Keratinocyte (primary cell): ENCODE results near the gene NTNG1. TPM values are rescaled to one million over a fixed set of nuclear protein-coding genes. Genes with fewer than 3 reads are reported as not detected.

Experiments used
- DNase-seq: peaks from one replicate; pipeline ENCODE4 v3.0.0-alpha.2; 2011; ENCODE audit warnings: low read depth, missing footprints, low spot score
- FAIRE-seq: peaks from 2 replicates; lab custom pipeline; 2011; peaks lifted over from hg19 to GRCh38; lab: Jason Lieb, UNC
- H2AFZ ChIP-seq: 2 replicates; pipeline ENCODE4 v1.6.0; 2012; ENCODE audit warnings: low read length, control low read depth, inconsistent platforms; ENCODE audit not compliant: control insufficient read depth
- H3K27ac ChIP-seq: 2 replicates; pipeline ENCODE4 v1.5.1; 2011; ENCODE audit warnings: low read length; ENCODE audit not compliant: control insufficient read depth, insufficient read depth
- H3K27me3 ChIP-seq: 3 replicates; pipeline ENCODE4 v1.6.0; 2011; ENCODE audit warnings: low read length; ENCODE audit not compliant: control insufficient read depth, insufficient read depth; ENCODE audit errors: extremely low read depth
- H3K36me3 ChIP-seq, 2 experiments: 2 replicates in 1 of 2; 3 replicates in 1 of 2; pipeline ENCODE4 v1.5.1; 2011; ENCODE audit warnings: low read length in 2 of 2, mild to moderate bottlenecking in 1 of 2; ENCODE audit not compliant: control insufficient read depth in 2 of 2, insufficient read depth in 2 of 2; ENCODE audit errors: extremely low read depth in 1 of 2
- H3K4me1 ChIP-seq: 3 replicates; pipeline ENCODE4 v1.5.1; 2011; ENCODE audit warnings: low read length; ENCODE audit not compliant: control insufficient read depth, insufficient read depth; ENCODE audit errors: extremely low read depth
- H3K4me2 ChIP-seq: 3 replicates; pipeline ENCODE4 v1.6.0; 2011; ENCODE audit warnings: low read depth, low read length; ENCODE audit not compliant: control insufficient read depth, insufficient read depth; ENCODE audit errors: extremely low read depth
- H3K4me3 ChIP-seq, 3 experiments: fragments of 200-600 bp in 1 of 3; sonication (generic) in 1 of 3; 2 replicates in 2 of 3; 3 replicates in 1 of 3; pipeline ENCODE4 v1.5.1; 2011 to 2016; ENCODE audit warnings: low read length in 3 of 3, mild to moderate bottlenecking in 3 of 3, control low read depth in 2 of 3, inconsistent platforms in 1 of 3, low read depth in 1 of 3, mixed read lengths in 1 of 3, mixed run types in 1 of 3, moderate library complexity in 1 of 3; ENCODE audit not compliant: control insufficient read depth in 2 of 3, insufficient read depth in 2 of 3; ENCODE audit errors: extremely low read depth in 1 of 3
- H3K79me2 ChIP-seq: 2 replicates; pipeline ENCODE4 v1.6.0; 2012; ENCODE audit warnings: low read length; ENCODE audit not compliant: control insufficient read depth, insufficient read depth
- H3K9ac ChIP-seq: 3 replicates; pipeline ENCODE4 v1.6.0; 2011; ENCODE audit warnings: low read length; ENCODE audit not compliant: control insufficient read depth, insufficient read depth; ENCODE audit errors: extremely low read depth
- H3K9me1 ChIP-seq: 3 replicates; pipeline ENCODE4 v1.6.0; 2011; ENCODE audit warnings: low read length; ENCODE audit not compliant: control insufficient read depth, insufficient read depth; ENCODE audit errors: extremely low read depth
- H3K9me3 ChIP-seq: 2 replicates; pipeline ENCODE4 v1.5.1; 2012; ENCODE audit warnings: low read depth, low read length; ENCODE audit not compliant: control insufficient read depth
- H4K20me1 ChIP-seq: 3 replicates; pipeline ENCODE4 v1.6.0; 2011; ENCODE audit warnings: low read length; ENCODE audit not compliant: control insufficient read depth, insufficient read depth; ENCODE audit errors: extremely low read depth
- EZH2 ChIP-seq: IDR thresholded peaks from one replicate; pipeline ENCODE4 v1.6.1; 2012; ENCODE audit warnings: inconsistent platforms, mild to moderate bottlenecking, low read length, moderate library complexity
- dilution Hi-C: fragments of 300-500 bp; cut with MboI; formaldehyde crosslinking; loops from one replicate; pipeline ENCODE4 v1.7.0; 2020; ENCODE audit warnings: low sequenced_read_pairs; ENCODE audit not compliant: extremely low pct_ligation_motif_present
- polyA plus RNA-seq, 5 experiments: library from polyadenylated mRNA; depleted of rRNA in 3 of 5; stranded (reverse) in 3 of 5; stranded (forward) in 1 of 5; unstranded in 1 of 5; fragments of >200 nt; gene quantifications; 1 replicate in 1 of 5; 2 replicates in 3 of 5; 3 replicates in 1 of 5; pipeline versions ENCODE4 v1.2.1 to v1.2.3, GENCODE V29; 2011 to 2012; ENCODE audit warnings: missing spikeins in 2 of 5, low read depth in 1 of 5, low replicate concordance in 1 of 5
- TF ChIP-seq, protein P1 (sequence below), 3 experiments: IDR thresholded peaks in 1 of 3; conservative IDR thresholded peaks in 1 of 3; optimal IDR thresholded peaks in 1 of 3; 2 replicates in 2 of 3; 3 replicates in 1 of 3; pipeline versions ENCODE3 to v1.5.1; 2011; ENCODE audit warnings: low read length in 3 of 3, mild to moderate bottlenecking in 3 of 3, moderate library complexity in 2 of 3, control low read depth in 1 of 3, inconsistent platforms in 1 of 3; ENCODE audit not compliant: insufficient read depth in 2 of 3; ENCODE audit errors: extremely low read depth in 1 of 3

Gene NTNG1
- polyA plus RNA-seq, 1 donor (not counting 4 experiments of a cell fraction or from before 2014, with no cell fraction given) = 8.1 TPM

DNA sequence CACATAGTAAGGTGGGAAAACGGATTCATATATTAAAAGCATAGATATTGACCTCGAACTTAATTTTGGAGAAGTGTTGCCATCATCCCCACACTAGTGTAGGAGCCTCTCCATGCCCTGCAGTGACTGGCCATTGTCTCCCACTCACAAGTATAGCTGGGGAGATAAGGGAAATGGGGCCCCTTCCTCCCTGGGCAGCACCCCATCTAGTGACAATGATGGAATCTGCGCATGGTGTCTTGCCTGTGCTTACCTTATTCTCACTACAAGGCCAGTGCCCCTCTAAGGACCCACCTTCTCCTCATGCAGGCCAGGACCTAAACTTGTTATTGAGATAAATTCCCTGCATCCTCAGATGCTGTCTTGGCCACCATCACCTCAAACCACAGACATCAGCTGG is 374.9 kb downstream of the NTNG1 start:
- dilution Hi-C loops = no loop called here
- H3K9me3 ChIP-seq = no peaks in the 10 kb centered on the region
- H3K9me1 ChIP-seq = no peaks in the 10 kb centered on the region
- DNase-seq = no peak
- no peak overlapping the region for H3K4me2 ChIP-seq
- no peak for TF ChIP-seq EZH2
- TF ChIP-seq, protein P1, sequence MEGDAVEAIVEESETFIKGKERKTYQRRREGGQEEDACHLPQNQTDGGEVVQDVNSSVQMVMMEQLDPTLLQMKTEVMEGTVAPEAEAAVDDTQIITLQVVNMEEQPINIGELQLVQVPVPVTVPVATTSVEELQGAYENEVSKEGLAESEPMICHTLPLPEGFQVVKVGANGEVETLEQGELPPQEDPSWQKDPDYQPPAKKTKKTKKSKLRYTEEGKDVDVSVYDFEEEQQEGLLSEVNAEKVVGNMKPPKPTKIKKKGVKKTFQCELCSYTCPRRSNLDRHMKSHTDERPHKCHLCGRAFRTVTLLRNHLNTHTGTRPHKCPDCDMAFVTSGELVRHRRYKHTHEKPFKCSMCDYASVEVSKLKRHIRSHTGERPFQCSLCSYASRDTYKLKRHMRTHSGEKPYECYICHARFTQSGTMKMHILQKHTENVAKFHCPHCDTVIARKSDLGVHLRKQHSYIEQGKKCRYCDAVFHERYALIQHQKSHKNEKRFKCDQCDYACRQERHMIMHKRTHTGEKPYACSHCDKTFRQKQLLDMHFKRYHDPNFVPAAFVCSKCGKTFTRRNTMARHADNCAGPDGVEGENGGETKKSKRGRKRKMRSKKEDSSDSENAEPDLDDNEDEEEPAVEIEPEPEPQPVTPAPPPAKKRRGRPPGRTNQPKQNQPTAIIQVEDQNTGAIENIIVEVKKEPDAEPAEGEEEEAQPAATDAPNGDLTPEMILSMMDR (optimal IDR thresholded peaks at IDR 0.05 in 1 of 3, IDR thresholded peaks at IDR 0.05 in 1 of 3, conservative IDR thresholded peaks at IDR 0.05 in 1 of 3; ENCODE audit: extremely low read depth in 1 of 3, insufficient read depth in 2 of 3, low read length in 3 of 3) = peak in 1 of 3 experiments; percentile 28
- FAIRE-seq = no peak
- H3K9ac ChIP-seq = no peak overlapping the region
- H3K79me2 ChIP-seq = no peaks in the 10 kb centered on the region
- H3K4me1 ChIP-seq = no peaks in the 10 kb centered on the region
- no peaks in the 10 kb centered on the region for H3K27me3 ChIP-seq
- no peak overlapping the region for H3K4me3 ChIP-seq
- H4K20me1 ChIP-seq = no peaks in the 10 kb centered on the region
- H3K36me3 ChIP-seq = no peaks in the 10 kb centered on the region
- H2AFZ ChIP-seq = no peak overlapping the region
- H3K27ac ChIP-seq = no peak overlapping the region

DNA sequence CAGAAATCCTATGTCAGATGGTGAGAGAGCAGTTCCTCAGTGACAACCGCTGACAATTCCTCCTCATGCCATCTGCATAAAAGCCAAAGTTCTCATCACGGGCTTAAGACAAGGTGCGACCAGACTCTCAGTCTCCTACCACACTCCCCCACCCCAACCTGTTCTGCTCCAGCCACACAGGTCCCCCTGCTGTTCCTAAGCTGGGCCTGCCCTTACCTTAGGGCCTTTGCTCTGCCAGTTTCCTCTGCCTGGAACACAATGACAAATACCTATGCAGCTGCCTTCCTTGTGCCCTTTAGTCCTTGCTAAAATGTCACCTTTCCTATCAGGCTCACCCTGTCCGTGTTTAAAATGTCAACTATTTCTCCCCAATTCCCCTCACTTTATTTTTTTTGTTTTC is 382.2 kb downstream of the NTNG1 start:
- no peak overlapping the region for H3K4me3 ChIP-seq
- H3K9ac ChIP-seq = no peak overlapping the region
- no peak for FAIRE-seq
- no peaks in the 10 kb centered on the region for H3K79me2 ChIP-seq
- H3K27me3 ChIP-seq = no peaks in the 10 kb centered on the region
- TF ChIP-seq, protein P1 (optimal IDR thresholded peaks at IDR 0.05 in 1 of 3, IDR thresholded peaks at IDR 0.05 in 1 of 3, conservative IDR thresholded peaks at IDR 0.05 in 1 of 3; ENCODE audit: extremely low read depth in 1 of 3, insufficient read depth in 2 of 3, low read length in 3 of 3) = no peak
- H3K4me2 ChIP-seq = no peak overlapping the region
- no peaks in the 10 kb centered on the region for H4K20me1 ChIP-seq
- no peak overlapping the region for H2AFZ ChIP-seq
- no peaks in the 10 kb centered on the region for H3K9me3 ChIP-seq
- no peak overlapping the region for H3K27ac ChIP-seq
- no peaks in the 10 kb centered on the region for H3K9me1 ChIP-seq
- peaks cover 5% of the 10 kb centered on the region for H3K4me1 ChIP-seq
- no peak for DNase-seq
- dilution Hi-C loops = no loop called here
- no peaks in the 10 kb centered on the region for H3K36me3 ChIP-seq
